ENCODE data around the gene WDR7. TPM values are rescaled to one million over a fixed set of nuclear protein-coding genes. Genes with fewer than 3 reads are reported as not detected.

WDR7 gene
- total and polyA plus RNA-seq, 2 of the 4 experiments (the other 2 are of a cell fraction) = 3.7 to 23.3 TPM

DNA sequence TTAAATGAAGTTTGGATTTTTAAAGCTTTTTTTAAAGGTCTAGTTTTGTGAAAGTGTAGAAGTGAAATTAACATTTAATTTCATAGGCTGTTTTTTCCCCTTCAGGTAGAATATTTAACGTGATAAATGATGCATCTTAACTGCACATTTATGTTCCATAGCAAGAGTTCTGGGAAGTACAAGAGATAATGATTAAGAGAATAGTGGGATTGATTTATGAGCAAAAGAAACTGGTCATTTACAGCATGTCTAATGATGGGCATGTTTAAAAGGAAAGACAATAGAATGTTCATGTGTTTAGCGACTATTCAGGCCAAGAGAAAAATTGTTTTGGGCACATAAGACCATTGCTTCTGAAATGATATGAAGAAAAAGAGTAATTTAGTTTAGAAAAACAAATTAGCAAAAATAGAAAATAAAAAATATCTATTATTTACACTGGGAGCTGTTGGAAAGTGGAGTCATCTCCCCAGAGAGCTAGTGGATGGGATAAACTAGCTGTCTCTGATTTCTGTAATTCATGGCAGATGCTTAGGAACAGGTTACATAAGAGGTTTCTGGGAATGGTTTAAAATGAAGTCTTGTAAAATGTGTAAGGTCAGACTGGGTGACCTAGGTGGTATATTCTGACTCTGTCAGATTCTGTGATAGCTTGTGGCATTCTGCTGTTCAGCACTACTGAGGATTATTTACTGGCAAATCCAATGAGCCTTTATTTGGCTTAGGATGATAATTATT is 60.7 kb downstream of the WDR7 start:
- Histone ChIP-seq H3K4me1 (ENCODE audit: control insufficient read depth, insufficient read depth, low read length) (peaks cover 2% of the 10 kb centered on the region), H4K91ac (ENCODE audit: insufficient read depth, low read depth, low read length) (no peak overlapping the region), H2AK5ac (ENCODE audit: low read depth, low read length) (no peak overlapping the region), H2BK5ac (ENCODE audit: low read depth, low read length, poor library complexity, severe bottlenecking) (no peak overlapping the region), H3K18ac (ENCODE audit: low read depth, low read length) (no peak overlapping the region), H2AFZ (replicated peaks; ENCODE audit: low read length, poor library complexity) (no peak overlapping the region), H3K27ac (ENCODE audit: insufficient read depth, low read length) (no peak overlapping the region), H4K20me1 (ENCODE audit: insufficient read depth, low read length) (no peaks in the 10 kb centered on the region; the same call in 1 of the 2 replicates), H3K56ac (ENCODE audit: extremely low read depth, insufficient read depth, low read length) (no peak overlapping the region), H3K23ac (ENCODE audit: low read depth, low read length) (no peak overlapping the region), H3K14ac (replicated peaks; ENCODE audit: low read depth, low read length) (no peak overlapping the region), H2AK9ac (replicated peaks; ENCODE audit: low read depth, low read length, poor library complexity) (no peak overlapping the region), H3K36me3 (ENCODE audit: control insufficient read depth, insufficient read depth, low read length) (no peaks in the 10 kb centered on the region), H3K4me2 (ENCODE audit: low read depth, low read length) (no peak overlapping the region), H4K8ac (ENCODE audit: low read depth in 2 of 2, low read length in 2 of 2) (no peak overlapping the region), H2BK15ac (ENCODE audit: low read depth, low read length) (no peak overlapping the region), H3K9me1 (ENCODE audit: insufficient read depth, low read length) (no peaks in the 10 kb centered on the region), H3K4ac (ENCODE audit: low read depth, low read length) (no peak overlapping the region), H3K79me1 (ENCODE audit: low read depth in 1 of 2, low read length in 2 of 2) (no peaks in the 10 kb centered on the region), H2BK120ac (ENCODE audit: low read depth, low read length) (no peak overlapping the region), H3K9ac (ENCODE audit: low read depth, low read length) (no peak overlapping the region), H3K9me3 (ENCODE audit: control insufficient read depth, insufficient read depth, low read length) (no peaks in the 10 kb centered on the region), H4K5ac (ENCODE audit: low read depth, low read length) (no peak overlapping the region), H3K27me3 (ENCODE audit: control insufficient read depth, insufficient read depth, low read length) (no peaks in the 10 kb centered on the region), H3K4me3 (ENCODE audit: insufficient read depth, low read depth, low read length) (no peak overlapping the region), H2BK20ac (ENCODE audit: low read depth, low read length) (no peak overlapping the region)
- no peak for DNase-seq
- no TSS peak for BruUV-seq (replicated peaks)
- in situ Hi-C loops (cut with MboI; ENCODE audit: low sequenced_read_pairs) (no loop called here), intact Hi-C loops (cut with micrococcal nuclease) (no loop called here), dilution Hi-C loops (cut with HindIII; ENCODE audit: low sequenced_read_pairs, unreplicated experiment) (no loop called here)
- ATAC-seq (ENCODE audit: low read depth) = peak; percentile 40; the same call in 1 of the 2 replicates
- CTCF ChIA-PET = interaction anchor here (0.6 kb wide), 1 partner anchor 707 kb away, joined by 3 read pairs; no protein-coding TSS in a partner anchor
- WGBS, 2 experiments (ENCODE audit: extremely low coverage in 2 of 2, insufficient read length in 1 of 2) = no CpG with 5 or more reads among the region's 2 CpGs
- POLR2A ChIA-PET (ENCODE audit: unreplicated experiment) = no interaction called here
- TF ChIP-seq POLR2A (IDR thresholded peaks at IDR 0.05; ENCODE audit: low read depth, low read length) (no peak), MAZ (IDR thresholded peaks at IDR 0.05; ENCODE audit: borderline replicate concordance, low read depth, low read length) (no peak), MXI1 (IDR thresholded peaks at IDR 0.05; ENCODE audit: borderline replicate concordance, low read depth, low read length) (no peak), MAFK (IDR thresholded peaks at IDR 0.05; ENCODE audit: low read depth, low read length) (no peak), SMC3 (IDR thresholded peaks at IDR 0.05; ENCODE audit: low read depth, low read length) (no peak)
- TF ChIP-seq, protein P1, sequence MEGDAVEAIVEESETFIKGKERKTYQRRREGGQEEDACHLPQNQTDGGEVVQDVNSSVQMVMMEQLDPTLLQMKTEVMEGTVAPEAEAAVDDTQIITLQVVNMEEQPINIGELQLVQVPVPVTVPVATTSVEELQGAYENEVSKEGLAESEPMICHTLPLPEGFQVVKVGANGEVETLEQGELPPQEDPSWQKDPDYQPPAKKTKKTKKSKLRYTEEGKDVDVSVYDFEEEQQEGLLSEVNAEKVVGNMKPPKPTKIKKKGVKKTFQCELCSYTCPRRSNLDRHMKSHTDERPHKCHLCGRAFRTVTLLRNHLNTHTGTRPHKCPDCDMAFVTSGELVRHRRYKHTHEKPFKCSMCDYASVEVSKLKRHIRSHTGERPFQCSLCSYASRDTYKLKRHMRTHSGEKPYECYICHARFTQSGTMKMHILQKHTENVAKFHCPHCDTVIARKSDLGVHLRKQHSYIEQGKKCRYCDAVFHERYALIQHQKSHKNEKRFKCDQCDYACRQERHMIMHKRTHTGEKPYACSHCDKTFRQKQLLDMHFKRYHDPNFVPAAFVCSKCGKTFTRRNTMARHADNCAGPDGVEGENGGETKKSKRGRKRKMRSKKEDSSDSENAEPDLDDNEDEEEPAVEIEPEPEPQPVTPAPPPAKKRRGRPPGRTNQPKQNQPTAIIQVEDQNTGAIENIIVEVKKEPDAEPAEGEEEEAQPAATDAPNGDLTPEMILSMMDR (conservative IDR thresholded peaks at IDR 0.05; ENCODE audit: low read depth, low read length) = no peak
